GM03348 (cell line): ENCODE measurements around the gene CDH16.
A peak's percentile ranks its signal among the peaks of the same experiment; 100 is the strongest.
"Not testable (repeated sequence)": the region's sequence is repeated elsewhere in the genome, so short reads cannot be mapped to it uniquely, and the experiment has no call there.

Experiments
- DNase-seq: peaks from one replicate; pipeline ENCODE4 v3.0.0; 2012; ENCODE audit warnings: low spot score

Gene CDH16

GRCh38 chr16:66946974-66947301 lies 28.3 kb upstream of the CDH16 start:
- no peak for DNase-seq

GRCh38 chr16:66946541-66946940 lies 27.9 kb upstream of the CDH16 start:
- no peak for DNase-seq

- DNase-seq = no peak
These were observed 27.3 kb upstream of the CDH16 start for GRCh38 chr16:66945939-66946338.

- not testable (repeated sequence) for DNase-seq
These were observed 26.3 kb upstream of the CDH16 start for GRCh38 chr16:66944971-66945370.

- no peak for DNase-seq
These were observed 25.4 kb upstream of the CDH16 start for GRCh38 chr16:66944054-66944441.

GRCh38 chr16:66943426-66944053 lies 24.9 kb upstream of the CDH16 start:
- no peak for DNase-seq

- no peak for DNase-seq
These were observed 24.3 kb upstream of the CDH16 start for GRCh38 chr16:66942981-66943380.

GRCh38 chr16:66940236-66940635 lies 21.6 kb upstream of the CDH16 start:
- DNase-seq = no peak

- no peak for DNase-seq
These were observed 20.7 kb upstream of the CDH16 start for GRCh38 chr16:66939366-66939765.

- DNase-seq = no peak
These were observed 19.1 kb upstream of the CDH16 start for GRCh38 chr16:66937725-66938337.

GRCh38 chr16:66936889-66937554 lies 18.3 kb upstream of the CDH16 start:
- DNase-seq = no peak

GRCh38 chr16:66936462-66936861 lies 17.8 kb upstream of the CDH16 start:
- no peak for DNase-seq

- peak; percentile 86 for DNase-seq
These were observed 16.8 kb upstream of the CDH16 start, which contains the start of gene CES2 for GRCh38 chr16:66935314-66936011. Gene CES2 (plus strand): TSS chr16:66935516. CDS start chr16:66935636, 120 bp downstream.

- not testable (repeated sequence) for DNase-seq
These were observed 16.2 kb upstream of the CDH16 start for GRCh38 chr16:66934839-66935313.

- DNase-seq = peak; percentile 94
These were observed 15.6 kb upstream of the CDH16 start, which contains the start of gene CIAO2B for GRCh38 chr16:66934138-66934838. Gene CIAO2B (minus strand): TSS chr16:66934402. CDS start chr16:66934364, 38 bp downstream.

GRCh38 chr16:66933776-66934137 lies 15.1 kb upstream of the CDH16 start:
- DNase-seq = no peak

GRCh38 chr16:66932076-66932475 lies 13.4 kb upstream of the CDH16 start:
- no peak for DNase-seq

GRCh38 chr16:66931665-66932064 lies 13.0 kb upstream of the CDH16 start:
- no peak for DNase-seq

GRCh38 chr16:66930189-66930588 lies 11.5 kb upstream of the CDH16 start:
- DNase-seq = no peak

- DNase-seq = no peak
These were observed 10.2 kb upstream of the CDH16 start for GRCh38 chr16:66928702-66929388.

GRCh38 chr16:66927918-66928649 lies 9.4 kb upstream of the CDH16 start:
- no peak for DNase-seq
